SKM-1 (cell line): ENCODE measurements around the gene USP8.
A peak's percentile ranks its signal among the peaks of the same experiment; 100 is the strongest.
"Not testable (repeated sequence)": the region's sequence is repeated elsewhere in the genome, so short reads cannot be mapped to it uniquely, and the experiment has no call there.

Source experiments
- DNase-seq: peaks from one replicate; lab custom pipeline; 2025; ENCODE audit not compliant: unreplicated experiment; lab: John Stamatoyannopoulos, UW

Gene USP8

DNA sequence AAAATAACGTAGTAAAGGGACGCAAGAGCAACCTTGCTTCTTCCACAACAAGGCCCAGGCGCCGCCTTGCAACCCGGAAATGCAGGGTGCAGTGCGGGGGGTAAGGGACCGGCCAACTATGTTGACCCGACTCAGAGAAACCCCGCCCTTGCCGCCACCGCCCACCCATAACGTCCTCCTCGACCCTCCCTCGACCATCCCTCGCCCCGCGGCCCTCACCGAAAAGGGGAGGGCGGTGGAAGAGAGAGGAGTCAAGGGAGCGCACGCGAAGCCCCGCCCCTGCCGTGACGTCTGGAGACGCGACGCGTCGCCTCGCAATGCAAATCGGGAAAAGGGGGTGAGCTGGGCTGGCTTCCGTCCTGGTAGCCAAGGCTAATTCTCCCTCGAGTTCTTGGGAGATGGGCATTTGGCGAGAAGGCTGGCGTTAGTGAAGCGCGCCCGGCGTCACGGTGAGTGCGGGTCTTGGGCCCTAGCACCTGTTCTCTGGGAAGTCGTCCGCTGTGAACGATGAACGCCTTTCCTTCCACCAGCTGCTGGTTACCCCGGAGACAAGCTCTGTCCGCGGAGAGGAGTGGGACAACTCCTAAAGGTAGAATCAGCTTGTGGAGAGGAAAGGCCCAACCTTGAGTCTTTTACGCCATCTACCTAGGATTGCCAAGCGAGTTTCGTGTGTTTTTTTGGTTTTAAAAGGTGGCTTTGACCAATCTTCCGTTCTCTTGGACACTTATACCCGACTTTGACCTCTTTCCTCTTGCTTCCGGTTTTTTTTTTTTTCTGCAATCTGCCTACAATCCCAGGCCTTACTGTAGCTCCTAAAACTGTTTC, at the start of gene USP8:
Gene USP8, plus strand, starts transcription at position 340 of the 825 bp plus-strand sequence. CDS start 14,669 bp downstream, outside the sequence.
- peak; percentile 94 for DNase-seq

GRCh38 chr15:50377867-50378751, 46.1 kb upstream of the USP8 start:
- DNase-seq: peak; percentile 11

- no peak for DNase-seq
Observed at GRCh38 chr15:50378776-50379175, 45.4 kb upstream of the USP8 start.

GRCh38 chr15:50379413-50379812, 44.8 kb upstream of the USP8 start:
- not testable (repeated sequence) for DNase-seq

- no peak for DNase-seq
Observed at GRCh38 chr15:50380089-50380488, 44.1 kb upstream of the USP8 start.

DNA sequence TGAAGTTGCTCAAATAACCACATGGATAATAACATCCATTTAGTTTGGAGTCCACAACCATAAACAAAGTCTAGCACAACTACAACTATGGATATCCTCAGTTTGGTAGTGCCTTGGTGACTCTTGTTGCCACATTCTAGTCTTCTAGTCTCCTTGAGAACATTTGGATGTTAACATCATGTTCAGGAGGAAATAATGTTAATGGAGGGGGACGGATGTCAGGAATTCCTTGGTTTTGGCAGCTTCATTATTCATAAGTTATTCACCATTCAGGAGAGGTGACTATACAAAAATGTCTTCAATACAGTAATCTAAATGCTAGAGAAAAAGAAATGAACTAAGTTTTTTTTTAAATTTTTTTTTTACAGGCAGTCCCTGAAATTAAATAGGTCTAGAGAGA, 42.8 kb upstream of the USP8 start:
- no peak for DNase-seq

DNA sequence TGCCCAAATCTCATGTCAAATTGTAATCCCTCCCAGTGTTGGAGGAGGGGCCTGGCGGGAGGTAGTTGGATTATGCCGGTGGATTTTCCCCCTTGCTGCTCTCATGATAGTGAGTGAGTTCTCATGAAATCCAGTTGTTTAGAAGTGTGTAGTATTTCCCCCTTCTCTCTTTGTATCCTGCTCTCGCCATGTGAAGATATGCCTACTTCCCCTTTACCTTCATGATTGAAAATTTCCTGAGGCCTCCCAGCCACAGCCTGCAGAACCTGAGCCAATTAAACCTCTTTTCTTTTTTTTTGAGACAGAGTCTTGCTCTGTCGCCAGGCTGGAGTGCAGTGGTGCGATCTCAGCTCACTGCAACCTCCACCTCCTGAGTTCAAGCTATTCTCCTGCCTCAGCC, 41.8 kb upstream of the USP8 start:
- DNase-seq: peak; percentile 61

- DNase-seq: peak; percentile 16
Observed at GRCh38 chr15:50390554-50391264, 33.5 kb upstream of the USP8 start.

DNA sequence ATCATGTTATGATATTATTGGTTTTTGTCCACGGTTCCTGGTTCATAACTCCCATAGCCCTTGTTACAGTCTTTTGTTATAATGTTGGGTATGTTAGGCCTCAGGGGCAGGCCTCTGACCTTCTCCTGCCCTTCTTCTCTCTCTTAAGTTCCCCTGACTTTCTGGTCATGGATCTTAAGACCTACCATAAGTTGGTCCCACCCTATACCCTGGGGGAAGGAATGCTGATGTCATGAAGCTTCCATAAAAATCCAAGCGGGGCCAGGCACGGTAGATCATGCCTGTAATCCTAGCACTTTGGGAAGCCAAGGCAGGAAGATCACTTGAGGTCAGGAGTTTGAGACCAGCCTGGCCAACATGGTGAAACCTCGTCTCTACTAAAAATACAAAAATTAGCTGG, 32.6 kb upstream of the USP8 start:
- DNase-seq: not testable (repeated sequence)

- no peak for DNase-seq
Observed at GRCh38 chr15:50411870-50412269, 12.3 kb upstream of the USP8 start.

DNA sequence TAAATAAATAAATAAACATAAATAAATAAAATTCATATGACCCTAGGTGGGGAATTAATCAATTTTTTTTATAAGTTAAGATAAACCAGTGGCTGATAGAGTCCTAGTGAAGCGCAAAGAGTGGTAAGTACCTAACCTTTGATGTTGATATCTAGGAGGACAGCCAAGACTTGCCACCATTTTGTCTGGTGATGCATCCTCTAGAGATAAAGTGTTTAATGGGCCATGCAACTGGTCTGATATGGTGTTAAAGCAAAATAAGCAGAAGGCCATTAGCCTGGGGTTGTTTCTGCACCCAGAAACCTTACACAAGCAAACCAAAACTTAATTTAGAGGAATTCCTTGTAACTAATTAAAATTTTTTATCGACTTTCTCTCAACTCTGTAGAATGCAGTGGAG, 9.6 kb upstream of the USP8 start:
- DNase-seq: no peak

GRCh38 chr15:50415752-50416404, 8.3 kb upstream of the USP8 start:
- no peak for DNase-seq

DNA sequence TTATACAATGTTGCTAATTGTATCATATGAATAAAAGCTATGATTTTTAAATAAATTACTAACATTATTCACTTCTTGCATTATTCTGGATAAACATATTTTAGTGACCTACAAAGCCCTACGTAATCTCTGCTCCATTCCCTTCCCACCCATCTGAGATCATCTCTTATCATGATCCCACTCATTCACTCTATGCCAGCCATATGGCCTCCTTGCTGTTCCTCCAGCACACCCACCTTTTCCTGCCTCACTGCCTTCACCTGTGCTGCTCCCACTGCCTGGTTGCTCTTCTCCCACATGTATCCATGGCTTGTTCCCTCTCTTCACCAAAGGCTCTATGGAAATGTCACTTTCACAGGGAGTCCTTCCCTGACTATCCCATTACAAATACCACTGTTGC, 7.3 kb upstream of the USP8 start:
- DNase-seq: no peak

- no peak for DNase-seq
Observed at GRCh38 chr15:50418041-50418583, 6.1 kb upstream of the USP8 start.

DNA sequence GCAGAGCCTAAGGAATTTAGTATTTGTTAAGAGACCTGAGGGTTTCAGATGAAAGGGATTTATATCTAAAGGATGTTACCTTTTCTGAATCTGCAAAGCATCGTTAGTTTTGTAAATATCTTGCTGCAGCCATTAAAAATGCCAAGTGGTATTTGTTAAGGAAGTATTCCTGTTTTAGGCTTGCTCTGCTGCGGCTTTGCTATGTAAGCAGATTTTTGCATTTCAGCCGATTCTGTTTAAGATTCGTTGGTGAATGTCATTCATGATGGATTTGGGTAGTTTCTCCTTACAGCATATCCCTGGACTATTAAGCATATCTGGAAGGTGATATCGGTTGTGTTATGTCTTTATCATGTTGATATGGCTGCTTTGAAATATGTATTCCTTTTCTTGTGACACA, 1.0 kb downstream of the USP8 start:
- no peak for DNase-seq

- DNase-seq: not testable (repeated sequence)
Observed at GRCh38 chr15:50425678-50426246, 1.6 kb downstream of the USP8 start.

GRCh38 chr15:50426428-50426827, 2.2 kb downstream of the USP8 start:
- DNase-seq: no peak

DNA sequence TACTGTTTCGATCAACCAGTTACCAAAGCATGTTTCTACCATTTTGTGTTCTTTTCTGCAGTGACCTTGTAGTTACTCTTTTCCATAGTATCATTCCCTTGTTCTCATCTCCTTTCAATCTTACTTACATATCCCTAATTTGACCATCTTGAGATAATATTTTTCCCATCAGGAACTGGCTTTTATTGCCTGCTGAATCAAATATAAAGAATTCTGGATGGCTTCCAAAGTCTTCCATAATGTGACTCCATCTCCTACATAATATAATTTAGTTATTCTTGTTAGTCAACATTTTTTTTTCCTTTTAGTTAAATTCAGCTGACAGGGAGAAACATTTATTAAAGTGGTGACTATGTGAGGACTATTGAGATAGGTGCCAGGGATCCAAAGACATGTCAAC, 7.0 kb downstream of the USP8 start:
- no peak for DNase-seq

- no peak for DNase-seq
Observed at GRCh38 chr15:50432230-50432629, 8.0 kb downstream of the USP8 start.

GRCh38 chr15:50435772-50436171, 11.6 kb downstream of the USP8 start:
- no peak for DNase-seq
